Measurements from ENCODE around the gene RAP1GAP2.
A peak's percentile ranks its signal among the peaks of the same experiment; 100 is the strongest.
"Not testable (repeated sequence)": the region's sequence is repeated elsewhere in the genome, so short reads cannot be mapped to it uniquely, and the experiment has no call there.

RAP1GAP2 gene

DNA sequence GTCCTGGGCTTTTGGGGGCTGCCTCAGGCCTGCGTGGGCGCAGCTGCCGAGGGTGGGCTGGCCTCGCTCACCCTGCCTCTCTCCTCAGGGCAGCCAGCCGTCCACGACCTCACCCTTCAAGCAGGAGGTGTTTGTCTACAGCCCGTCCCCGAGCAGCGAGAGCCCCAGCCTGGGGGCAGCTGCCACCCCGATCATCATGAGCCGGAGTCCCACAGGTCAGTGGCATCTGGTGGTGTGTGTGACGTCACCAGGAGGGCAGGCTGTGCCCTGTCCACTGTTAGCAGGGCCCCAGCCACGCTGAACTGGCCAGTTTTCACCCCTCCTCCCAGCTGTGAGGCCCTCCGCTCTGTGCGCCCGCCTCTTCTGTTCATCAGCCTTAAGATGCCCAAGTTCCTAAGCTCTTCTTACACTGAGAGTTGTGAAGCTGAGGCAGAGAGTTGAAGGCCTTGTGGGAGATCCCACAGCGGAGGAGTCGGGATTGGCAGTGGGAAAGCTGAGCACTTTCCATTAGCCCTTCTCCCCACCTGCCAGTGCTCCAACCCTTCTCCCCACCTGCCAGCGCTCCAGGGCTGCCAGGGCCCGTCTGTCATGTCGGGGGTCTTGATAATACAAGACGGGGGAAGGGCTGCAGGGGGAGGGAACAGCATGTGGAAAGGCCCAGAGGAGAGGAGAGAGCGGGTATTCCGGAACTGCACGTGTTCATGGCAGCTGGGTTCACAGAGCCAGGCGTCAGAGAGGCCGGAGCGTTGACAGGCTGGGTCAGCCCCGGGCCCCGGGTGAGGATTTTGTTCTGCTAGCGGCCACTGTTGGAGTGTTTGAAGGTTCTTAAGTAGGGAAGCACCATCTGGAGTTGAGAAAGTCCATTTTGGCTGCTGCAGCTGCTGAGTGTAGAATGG lies 230.9 kb downstream of the RAP1GAP2 start:
- no peak for DNase-seq

GRCh38 chr17:3027786-3028532 lies 231.7 kb downstream of the RAP1GAP2 start:
- no peak for DNase-seq

GRCh38 chr17:3029213-3029913 lies 233.1 kb downstream of the RAP1GAP2 start:
- no peak for DNase-seq

DNA sequence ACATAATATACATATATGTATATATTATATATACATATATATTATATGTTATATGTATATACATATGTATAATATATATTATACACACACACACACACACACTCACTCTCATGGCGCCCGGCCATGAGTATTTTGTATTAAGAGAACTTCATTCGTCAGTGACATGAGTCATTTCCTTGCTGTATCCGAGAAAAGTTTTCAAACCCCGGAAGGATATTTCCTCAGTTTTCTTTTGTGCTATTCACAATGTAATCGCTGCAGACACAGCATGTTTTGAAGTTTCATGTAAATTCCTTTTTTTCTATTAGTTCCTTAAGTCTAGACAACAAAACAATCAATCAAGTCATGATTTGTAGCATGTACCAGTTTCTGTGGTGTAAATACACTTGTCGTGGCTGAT lies 233.9 kb downstream of the RAP1GAP2 start:
- DNase-seq: peak; percentile 71 to 87 (median 84)

- not testable (repeated sequence) for DNase-seq
Observed at GRCh38 chr17:3030852-3031470, 234.7 kb downstream of the RAP1GAP2 start.

- DNase-seq: no peak
Observed at GRCh38 chr17:3032258-3033247, 236.3 kb downstream of the RAP1GAP2 start.

- DNase-seq: no peak
Observed at GRCh38 chr17:3033248-3033640, 237.0 kb downstream of the RAP1GAP2 start.

DNA sequence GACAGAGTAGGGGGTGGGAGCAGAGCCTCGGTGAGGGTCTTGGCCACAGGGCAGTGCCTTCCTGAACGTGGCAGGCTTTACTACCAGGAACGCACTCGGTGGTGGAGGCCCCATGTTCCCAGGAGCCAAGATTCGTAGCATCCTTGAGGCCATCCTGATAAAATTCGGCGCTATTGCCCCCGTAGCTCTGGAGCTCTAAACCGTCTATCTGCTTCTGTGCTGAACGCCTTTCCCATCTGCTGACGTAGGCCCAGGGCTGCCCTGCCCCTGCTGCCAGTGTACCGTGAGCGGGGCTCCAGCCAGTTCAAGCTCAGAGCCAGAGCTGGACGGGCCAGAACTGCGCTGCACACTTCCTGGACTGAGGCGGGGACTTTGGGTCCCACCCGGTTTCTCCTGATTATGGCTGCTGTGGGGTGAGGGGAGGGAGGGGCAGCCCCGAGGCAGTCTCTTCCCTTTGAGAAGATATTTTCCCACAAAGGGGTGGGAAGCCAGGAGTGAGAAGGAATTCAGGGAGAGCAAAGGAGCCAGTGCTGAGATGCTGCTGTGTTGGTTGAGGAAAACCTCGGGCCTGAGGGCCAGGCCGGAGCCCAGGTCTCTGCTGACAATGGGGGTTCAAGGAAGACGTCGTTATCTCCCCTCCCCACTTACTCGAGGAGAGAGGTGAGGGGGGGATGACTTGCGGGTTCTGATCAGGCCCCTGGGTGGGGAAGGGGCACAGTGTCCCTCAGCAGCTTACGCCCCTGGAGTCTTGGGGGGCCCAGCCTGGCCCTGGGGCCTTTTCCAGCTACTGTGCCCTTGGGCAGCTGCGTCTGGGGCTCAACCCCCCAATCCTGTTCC lies 237.7 kb downstream of the RAP1GAP2 start:
- DNase-seq: no peak

DNA sequence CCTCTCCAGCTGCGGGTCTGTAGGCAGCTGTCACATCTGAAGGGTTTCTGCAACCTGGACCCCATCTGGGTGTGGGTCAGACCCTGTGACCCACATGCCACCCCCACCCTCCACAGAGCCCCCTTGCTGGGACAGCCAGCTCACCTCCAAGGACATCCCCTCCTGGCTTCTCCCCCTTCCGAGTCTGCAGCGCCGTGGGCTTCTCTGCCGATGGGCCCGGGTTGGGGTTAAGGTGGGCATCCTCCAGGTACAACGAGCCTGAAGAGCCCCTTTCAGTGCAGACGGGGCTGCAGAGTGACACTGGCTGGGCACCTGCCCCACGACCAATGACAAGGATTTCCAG lies 238.3 kb downstream of the RAP1GAP2 start:
- DNase-seq: no peak

- DNase-seq: no peak
Observed at GRCh38 chr17:3035256-3035967, 239.2 kb downstream of the RAP1GAP2 start.

DNA sequence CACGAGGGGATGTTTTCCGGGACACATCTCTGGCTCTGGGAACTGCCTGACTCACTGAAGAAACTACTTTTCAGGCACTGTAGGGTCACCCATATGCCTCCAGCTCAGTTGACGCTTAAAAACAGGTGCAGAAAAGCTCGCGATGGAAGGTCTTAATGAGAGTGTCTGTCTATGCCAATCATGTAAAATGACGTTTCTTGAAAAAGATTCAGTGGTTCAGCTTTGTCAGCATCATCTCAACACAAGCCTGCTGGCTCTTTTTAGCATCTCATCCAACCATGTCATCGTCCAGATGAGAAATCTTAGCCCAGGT lies 239.7 kb downstream of the RAP1GAP2 start:
- no peak for DNase-seq

DNA sequence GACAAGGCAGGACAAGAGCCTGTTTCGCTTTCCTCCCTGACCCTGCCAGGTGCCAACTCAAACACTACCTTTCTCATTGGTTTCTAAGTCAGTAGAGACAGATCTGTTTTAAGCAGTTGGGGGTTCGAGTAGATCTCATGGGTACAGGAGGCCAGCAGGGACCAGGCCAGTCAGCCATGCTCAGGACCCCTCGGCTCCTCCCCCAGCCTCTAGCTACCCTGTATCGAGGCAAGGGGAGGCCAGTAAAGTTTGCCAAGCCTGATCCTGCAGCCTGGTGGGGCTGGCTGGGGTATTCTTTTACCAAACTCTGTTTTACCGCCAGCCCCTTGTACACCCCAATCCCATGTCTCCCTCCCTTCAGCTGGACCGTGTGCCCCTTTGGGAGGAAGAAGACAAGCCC lies 240.6 kb downstream of the RAP1GAP2 start:
- DNase-seq: no peak

DNA sequence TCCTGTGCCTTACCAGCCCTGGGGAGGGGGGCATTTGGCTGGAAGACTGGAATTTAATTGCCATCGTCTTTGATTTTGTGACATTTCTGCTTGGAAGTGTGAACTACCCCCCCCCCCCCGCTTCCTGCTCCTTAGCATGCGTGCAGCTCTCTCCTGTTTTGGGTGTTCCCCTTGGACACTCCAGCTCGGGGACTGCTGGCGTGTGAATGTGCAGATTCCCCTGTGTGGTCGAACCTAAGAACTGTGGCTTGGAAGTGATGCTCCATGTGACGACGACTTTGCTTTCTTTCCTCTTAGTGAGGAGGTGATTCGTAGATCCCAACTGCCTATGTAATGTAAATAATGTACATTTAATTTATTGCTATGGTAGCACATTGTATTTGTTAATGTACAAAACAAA lies 241.0 kb downstream of the RAP1GAP2 start:
- DNase-seq: no peak

GRCh38 chr17:3038941-3039340 lies 242.7 kb downstream of the RAP1GAP2 start:
- DNase-seq: no peak

DNA sequence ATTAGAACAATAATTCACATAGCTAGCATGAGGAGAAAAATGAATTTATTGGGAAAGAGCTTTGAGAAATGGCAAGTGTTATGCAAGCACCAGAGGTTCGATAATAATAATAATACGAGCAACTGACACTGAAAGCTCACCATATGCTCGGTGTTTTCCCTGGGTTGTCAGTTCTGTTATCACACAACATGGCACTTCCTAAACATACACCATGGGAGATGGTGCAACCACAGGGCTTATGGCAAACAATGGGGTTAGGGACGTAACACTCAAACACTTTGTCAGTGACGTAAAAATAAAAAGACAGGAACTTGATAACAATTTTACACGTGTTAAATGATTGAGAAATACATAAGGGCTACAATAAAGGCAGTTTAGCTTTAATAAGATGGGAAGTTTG lies 243.5 kb downstream of the RAP1GAP2 start:
- peak; percentile 67 to 70 (median 67) for DNase-seq

GRCh38 chr17:3040882-3041281 lies 244.6 kb downstream of the RAP1GAP2 start:
- no peak for DNase-seq

DNA sequence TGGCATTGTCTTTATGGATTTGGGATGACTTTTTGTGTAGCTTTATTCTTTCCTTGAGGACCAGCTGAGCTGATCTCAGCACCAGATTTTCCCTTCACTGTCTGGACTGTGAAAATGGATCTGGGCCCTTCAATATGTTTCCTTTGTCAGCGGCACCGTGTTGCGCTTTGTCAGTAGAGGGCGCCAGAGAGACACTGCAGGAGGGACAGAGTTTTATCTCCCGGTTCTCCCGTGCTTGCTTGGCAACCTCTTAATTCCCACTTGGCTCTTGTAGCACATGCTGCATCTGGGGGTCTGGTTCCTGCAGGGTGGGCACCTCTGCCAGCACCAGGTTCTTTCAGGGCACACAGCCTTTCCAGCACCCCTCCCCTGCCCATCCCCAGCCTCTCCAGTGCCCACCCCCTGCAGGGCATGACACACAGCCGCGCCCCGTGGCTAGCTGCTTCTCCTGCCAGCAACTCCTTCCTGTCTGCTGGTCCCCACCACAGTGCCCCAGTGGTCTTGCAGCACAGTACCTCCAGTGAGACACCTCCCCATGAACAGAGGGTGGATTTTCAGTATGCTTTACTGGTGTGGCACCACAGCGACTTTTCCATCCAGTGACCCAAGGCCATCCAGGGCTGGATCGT lies 247.6 kb downstream of the RAP1GAP2 start:
- DNase-seq: peak in 1 of 3 donors; percentile 31

DNA sequence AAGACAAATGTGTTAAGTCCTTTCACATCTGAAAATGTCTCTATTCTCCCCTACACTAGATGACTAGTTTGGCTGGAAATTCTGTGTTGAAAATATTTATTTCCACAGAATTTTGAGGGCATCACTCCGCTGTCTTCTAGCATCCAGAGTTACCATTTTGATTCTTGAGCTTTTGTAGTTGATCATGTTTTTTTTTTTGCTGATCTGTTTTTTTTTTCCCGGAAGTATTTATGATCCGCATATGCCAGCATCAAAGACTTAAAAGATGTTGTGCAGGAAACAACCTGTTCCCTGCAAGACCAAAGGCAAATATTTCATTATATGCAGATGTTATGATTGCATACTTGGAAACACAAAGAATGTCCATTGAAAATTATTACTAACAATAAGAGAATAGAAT lies 250.5 kb downstream of the RAP1GAP2 start:
- no peak for DNase-seq

DNA sequence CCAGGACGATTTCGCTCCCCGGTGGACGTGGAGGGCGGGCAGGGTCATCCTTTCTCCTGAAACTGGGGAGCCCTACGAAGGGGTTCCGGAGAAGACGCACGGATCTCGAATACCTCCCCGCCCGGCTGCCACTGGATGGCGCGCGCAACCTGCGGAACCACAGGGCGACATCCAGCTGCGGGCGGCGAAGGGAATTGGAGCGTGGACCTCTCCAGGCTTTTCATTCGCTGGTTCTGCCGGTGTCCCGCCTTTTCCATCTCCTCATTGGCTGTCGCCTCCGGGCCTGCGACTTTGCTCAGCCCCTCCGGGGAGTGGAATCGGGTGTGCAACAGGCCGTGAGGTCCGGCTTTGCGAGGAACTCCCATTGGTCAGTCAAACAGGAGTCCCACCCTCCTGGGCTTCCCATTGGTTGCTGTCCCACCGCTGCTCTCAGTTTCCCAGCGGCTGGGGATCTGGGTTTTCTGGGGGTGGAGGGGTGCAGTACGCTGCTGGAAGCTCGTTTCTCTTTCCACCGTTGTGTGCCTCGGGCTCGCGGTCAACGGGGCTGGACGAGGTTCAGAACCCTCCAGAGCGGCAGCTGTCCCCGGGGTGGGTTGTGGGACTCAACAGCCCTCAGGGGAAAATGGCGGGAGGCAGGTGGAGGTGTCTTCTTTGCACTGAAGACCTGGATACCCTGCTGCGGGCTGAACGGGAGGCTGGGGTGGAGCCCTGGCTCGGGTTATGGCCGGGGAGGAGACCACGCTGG lies 252.7 kb downstream of the RAP1GAP2 start:
- peak; percentile 98 to 99 (median 98) for DNase-seq
